NT2/D1 (cell line): ENCODE measurements around the gene CAPZB.

Source experiments
- YY1 ChIP-seq: IDR thresholded peaks from 2 replicates; pipeline ENCODE4 v1.6.1; 2011; ENCODE audit not compliant: insufficient read length, insufficient read depth
- ZNF274 ChIP-seq: IDR thresholded peaks from 2 replicates; pipeline ENCODE4 v1.6.1; 2011; ENCODE audit warnings: mild to moderate bottlenecking, low read depth, low read length

DNA sequence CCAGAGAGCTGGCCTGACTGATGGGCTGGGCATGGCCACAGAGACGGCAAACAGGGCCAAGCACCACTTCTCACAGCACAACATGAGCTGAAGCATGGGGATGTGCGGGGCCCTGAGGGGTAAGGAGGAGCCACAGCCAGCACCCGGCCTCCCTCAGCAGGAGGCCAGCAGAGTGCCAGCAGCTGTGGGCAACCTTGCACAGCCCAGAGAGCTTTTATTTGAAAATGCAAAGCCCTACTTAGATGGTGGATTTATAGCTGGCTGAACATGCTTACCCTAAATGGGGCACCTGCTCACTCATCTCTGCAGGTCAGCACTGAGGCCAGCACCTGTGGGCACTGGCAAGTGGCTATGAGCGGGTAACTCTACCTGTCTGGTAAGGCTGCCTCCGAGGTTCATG, 129.1 kb downstream of the CAPZB start:
- TF ChIP-seq ZNF274 (no peak), YY1 (no peak)
